HCT116 (cell line): ENCODE data around the gene CDCA7. TPM values are rescaled to one million over a fixed set of nuclear protein-coding genes. Genes with fewer than 3 reads are reported as not detected.

Experiments used
- ATAC-seq: fragments of 200-7000 bp; cut with Tn5 transposase; 2 replicates; pipeline ENCODE4 v1.9.1; 2020; ENCODE audit warnings: mild to moderate bottlenecking, moderate library complexity
- BruUV-seq: library from RNA; stranded (reverse); fragments of 400-500 nt; replicated peaks from 2 replicates; lab custom pipeline; 2021; lab: Mats Ljungman, UMichigan
- CTCF ChIA-PET: fragments of 300-600 bp; sonication (Branson Sonifier 250); formaldehyde crosslinking; loops from one replicate; lab custom pipeline; 2021; ENCODE audit warnings: antibody characterized with exemption; lab: Charles Lee
- POLR2A ChIA-PET: fragments of 300-600, 350-600 bp; sonication (Branson Sonifier 250); formaldehyde crosslinking; loops from one replicate; lab custom pipeline; 2021; ENCODE audit warnings: antibody characterized with exemption; lab: Charles Lee
- RAD21 ChIA-PET, 2 experiments: fragments of 300-600 bp; sonication (Branson Sonifier 250); formaldehyde crosslinking; loops; one replicate each; lab custom pipeline; 2023; ENCODE audit warnings: low total read pairs in 2 of 2; ENCODE audit not compliant: uncharacterized antibody in 2 of 2, unreplicated experiment in 2 of 2, low non-redundant PET in 1 of 2; lab: Charles Lee
- DNase-seq: peaks from one replicate; pipeline ENCODE4 v3.0.0-alpha.2; 2010; ENCODE audit warnings: low read depth, low spot score
- H2AFZ ChIP-seq: fragments of 200-600 bp; shearing (Covaris generic), sonication (generic); 2 replicates; pipeline ENCODE4 v1.6.1; 2017; ENCODE audit warnings: low read depth, mixed run types, mixed read lengths, antibody characterized with exemption, low read length; ENCODE audit not compliant: poor library complexity, severe bottlenecking
- H3K27ac ChIP-seq: 2 replicates; pipeline ENCODE4 v1.5.1; 2012; ENCODE audit warnings: low read depth, low read length
- H3K27me3 ChIP-seq: fragments of 200-600 bp; sonication (generic); 2 replicates; pipeline ENCODE4 v1.6.1; 2016; ENCODE audit warnings: mixed run types, low read length, mixed read lengths; ENCODE audit not compliant: insufficient read depth
- H3K36me3 ChIP-seq, 2 experiments: fragments of 200-500 bp in 1 of 2; fragments of 200-600 bp in 1 of 2; sonication (Bioruptor generic) in 1 of 2; sonication (generic) in 1 of 2; 2 replicates each; pipeline versions ENCODE4 v1.5.1 to v1.6.1; 2014 to 2016; ENCODE audit warnings: low read length in 2 of 2, inconsistent platforms in 1 of 2, mixed read lengths in 1 of 2, mixed run types in 1 of 2; ENCODE audit not compliant: insufficient read depth in 2 of 2, control insufficient read depth in 1 of 2
- H3K4me1 ChIP-seq, 2 experiments: fragments of 200-600 bp in 1 of 2; sonication (generic) in 1 of 2; 2 replicates each; pipeline versions ENCODE4 v1.5.1 to v1.6.1; 2012 to 2017; ENCODE audit warnings: low read length in 2 of 2, inconsistent platforms in 1 of 2, mild to moderate bottlenecking in 1 of 2, mixed read lengths in 1 of 2, mixed run types in 1 of 2, moderate library complexity in 1 of 2; ENCODE audit not compliant: insufficient read depth in 2 of 2, control insufficient read depth in 1 of 2
- H3K4me2 ChIP-seq: fragments of 200-600 bp; sonication (generic); 2 replicates; pipeline ENCODE4 v1.6.1; 2017; ENCODE audit warnings: mixed run types, low read length, mixed read lengths
- H3K4me3 ChIP-seq, 2 experiments: fragments of 200-600 bp in 1 of 2; sonication (generic) in 1 of 2; replicated peaks in 1 of 2; 2 replicates each; pipeline ENCODE4 v1.5.1; 2011 to 2016; ENCODE audit warnings: low read length in 2 of 2, control low read depth in 1 of 2, low read depth in 1 of 2, mild to moderate bottlenecking in 1 of 2, mixed read lengths in 1 of 2, mixed run types in 1 of 2
- H3K79me2 ChIP-seq: fragments of 200-600 bp; sonication (generic); 2 replicates; pipeline ENCODE4 v1.6.1; 2017; ENCODE audit warnings: mild to moderate bottlenecking, mixed run types, low read length, moderate library complexity, mixed read lengths; ENCODE audit not compliant: insufficient read depth
- H3K9ac ChIP-seq: fragments of 200-600 bp; sonication (generic); 2 replicates; pipeline ENCODE4 v1.6.1; 2016; ENCODE audit warnings: low read length, mixed read lengths
- H3K9me2 ChIP-seq: fragments of 200-600 bp; sonication (generic), shearing (Covaris generic); 2 replicates; pipeline ENCODE4 v1.6.1; 2017; ENCODE audit warnings: mixed run types, mild to moderate bottlenecking, moderate library complexity; ENCODE audit not compliant: insufficient read depth
- H3K9me3 ChIP-seq, 2 experiments: fragments of 200-500 bp in 1 of 2; fragments of 200-600 bp in 1 of 2; sonication (Bioruptor generic) in 1 of 2; sonication (generic) in 1 of 2; 2 replicates each; pipeline ENCODE4 v1.6.1; 2014 to 2017; ENCODE audit warnings: low read length in 2 of 2, mixed read lengths in 2 of 2, inconsistent platforms in 1 of 2, low read depth in 1 of 2, mild to moderate bottlenecking in 1 of 2, mixed run types in 1 of 2, moderate library complexity in 1 of 2; ENCODE audit not compliant: control insufficient read depth in 1 of 2, insufficient read depth in 1 of 2
- H4K20me1 ChIP-seq: fragments of 200-600 bp; sonication (generic), shearing (Covaris generic); 2 replicates; pipeline ENCODE4 v1.6.1; 2017; ENCODE audit warnings: mixed run types, mild to moderate bottlenecking, moderate library complexity; ENCODE audit not compliant: insufficient read depth
- CBX3 ChIP-seq: IDR thresholded peaks from 2 replicates; pipeline ENCODE4 v1.6.1; 2012; ENCODE audit warnings: low read depth
- CEBPB ChIP-seq: IDR thresholded peaks from 2 replicates; pipeline ENCODE4 v1.6.1; 2012; ENCODE audit warnings: low read depth
- CTCF ChIP-seq, 3 experiments: fragments of 200-600 bp in 1 of 3; sonication (generic) in 1 of 3; IDR thresholded peaks in 2 of 3; conservative IDR thresholded peaks in 1 of 3; 2 replicates each; pipeline ENCODE4 v1.5.1; 2012 to 2017; ENCODE audit warnings: low read depth in 2 of 3, low read length in 2 of 3, antibody characterized with exemption in 1 of 3, borderline replicate concordance in 1 of 3, control low read depth in 1 of 3, mild to moderate bottlenecking in 1 of 3, mixed read lengths in 1 of 3, mixed run types in 1 of 3, moderate library complexity in 1 of 3; ENCODE audit not compliant: insufficient read depth in 1 of 3
- EGR1 ChIP-seq: IDR thresholded peaks from 2 replicates; pipeline ENCODE4 v1.6.1; 2012; ENCODE audit warnings: low read depth
- ELF1 ChIP-seq: IDR thresholded peaks from 2 replicates; pipeline ENCODE4 v1.6.1; 2012; ENCODE audit warnings: low read depth, borderline replicate concordance
- EZH2 ChIP-seq: fragments of 200-600 bp; sonication (generic); IDR thresholded peaks from 2 replicates; pipeline ENCODE4 v1.6.1; 2017; ENCODE audit warnings: antibody characterized with exemption, mixed run types
- JUND ChIP-seq: IDR thresholded peaks from 2 replicates; pipeline ENCODE4 v1.6.1; 2012
- POLR2AphosphoS5 ChIP-seq: IDR thresholded peaks from 2 replicates; pipeline ENCODE4 v1.6.1; 2011; ENCODE audit warnings: mild to moderate bottlenecking, low read depth, low read length, moderate library complexity
- SP1 ChIP-seq: IDR thresholded peaks from 2 replicates; pipeline ENCODE4 v1.6.1; 2012; ENCODE audit warnings: low read depth
- YY1 ChIP-seq: IDR thresholded peaks from 2 replicates; pipeline ENCODE4 v1.6.1; 2011; ENCODE audit warnings: low read length, low read depth, moderate library complexity, mild to moderate bottlenecking; ENCODE audit not compliant: insufficient replicate concordance; ENCODE audit errors: extremely low read depth
- ZFX ChIP-seq: fragments of 450-650 bp; IDR thresholded peaks from 2 replicates; pipeline ENCODE4 v1.6.1; 2017
- intact Hi-C: fragments of 100-400 bp; cut with micrococcal nuclease; formaldehyde crosslinking; loops from 2 replicates; pipeline ENCODE4 v1.10.0; 2022
- total RNA-seq: library from RNA; stranded (reverse); gene quantifications from one replicate; pipeline ENCODE4 v1.2.1, GENCODE V29; 2021; ENCODE audit not compliant: unreplicated experiment
- TF ChIP-seq, protein P1 (sequence below): IDR thresholded peaks from 2 replicates; pipeline ENCODE4 v1.6.1; 2011; ENCODE audit warnings: mild to moderate bottlenecking, low read length, moderate library complexity; ENCODE audit not compliant: insufficient replicate concordance; ENCODE audit errors: extremely low read depth
- TF ChIP-seq, protein P2 (sequence below): IDR thresholded peaks from 2 replicates; pipeline ENCODE4 v1.6.1; 2012
- TF ChIP-seq, protein P3 (sequence below): IDR thresholded peaks from 2 replicates; pipeline ENCODE4 v1.6.1; 2012

CDCA7 gene
- total RNA-seq, 1 experiment from 2014 or later: 57.9 TPM

DNA sequence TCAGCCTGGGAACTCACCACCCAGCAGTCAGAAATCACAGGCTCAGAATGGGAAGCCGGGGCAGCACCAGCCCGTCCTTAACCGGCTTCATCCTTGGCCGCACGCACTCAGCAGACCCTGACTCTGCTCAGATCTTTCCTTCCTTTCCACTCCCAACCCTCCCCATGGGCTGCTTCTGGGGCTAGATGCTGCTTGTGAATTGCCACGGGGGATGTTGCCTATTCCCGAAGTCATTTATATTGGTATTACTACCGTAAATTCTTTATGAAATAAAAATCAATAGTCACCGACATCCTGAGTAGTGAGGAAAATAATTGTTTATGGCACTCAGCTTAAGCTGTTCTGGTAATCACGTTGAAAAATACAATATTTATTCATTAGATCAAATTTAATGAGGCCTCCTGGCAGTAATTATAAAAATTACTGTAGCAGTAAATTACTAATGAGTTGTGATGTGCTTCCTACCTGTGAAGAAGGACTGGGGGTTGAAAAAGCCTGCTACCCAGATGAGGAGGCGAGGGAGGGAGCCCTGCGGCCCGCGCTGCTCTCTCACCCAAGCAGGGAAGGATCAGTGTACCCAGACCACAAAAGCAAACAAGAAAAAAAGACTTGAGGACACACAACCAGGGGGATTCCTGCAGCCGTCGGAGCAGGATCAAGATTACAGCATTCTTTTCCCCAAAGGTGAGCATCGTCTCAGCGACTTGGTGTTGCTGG is 31.5 kb downstream of the CDCA7 start:
- Histone ChIP-seq H3K27ac (no peak overlapping the region), H3K36me3 (no peaks in the 10 kb centered on the region), H3K4me3 (no peak overlapping the region), H3K9me2 (no peaks in the 10 kb centered on the region), H2AFZ (no peak overlapping the region), H4K20me1 (no peaks in the 10 kb centered on the region), H3K27me3 (no peaks in the 10 kb centered on the region), H3K4me1 (no peaks in the 10 kb centered on the region), H3K79me2 (no peaks in the 10 kb centered on the region), H3K4me2 (no peak overlapping the region), H3K9ac (no peak overlapping the region), H3K9me3 (no peaks in the 10 kb centered on the region)
- ChIA-PET CTCF (interaction anchor here (0.9 to 1.0 kb wide), 2 partner anchors 12 to 17 kb away, joined by 3 to 4 read pairs; no protein-coding TSS in a partner anchor), POLR2A (no interaction called here), RAD21 (no interaction called here)
- DNase-seq: no peak
- TF ChIP-seq, protein P1, sequence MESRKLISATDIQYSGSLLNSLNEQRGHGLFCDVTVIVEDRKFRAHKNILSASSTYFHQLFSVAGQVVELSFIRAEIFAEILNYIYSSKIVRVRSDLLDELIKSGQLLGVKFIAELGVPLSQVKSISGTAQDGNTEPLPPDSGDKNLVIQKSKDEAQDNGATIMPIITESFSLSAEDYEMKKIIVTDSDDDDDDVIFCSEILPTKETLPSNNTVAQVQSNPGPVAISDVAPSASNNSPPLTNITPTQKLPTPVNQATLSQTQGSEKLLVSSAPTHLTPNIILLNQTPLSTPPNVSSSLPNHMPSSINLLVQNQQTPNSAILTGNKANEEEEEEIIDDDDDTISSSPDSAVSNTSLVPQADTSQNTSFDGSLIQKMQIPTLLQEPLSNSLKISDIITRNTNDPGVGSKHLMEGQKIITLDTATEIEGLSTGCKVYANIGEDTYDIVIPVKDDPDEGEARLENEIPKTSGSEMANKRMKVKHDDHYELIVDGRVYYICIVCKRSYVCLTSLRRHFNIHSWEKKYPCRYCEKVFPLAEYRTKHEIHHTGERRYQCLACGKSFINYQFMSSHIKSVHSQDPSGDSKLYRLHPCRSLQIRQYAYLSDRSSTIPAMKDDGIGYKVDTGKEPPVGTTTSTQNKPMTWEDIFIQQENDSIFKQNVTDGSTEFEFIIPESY: no peak
- TF ChIP-seq, protein P2, sequence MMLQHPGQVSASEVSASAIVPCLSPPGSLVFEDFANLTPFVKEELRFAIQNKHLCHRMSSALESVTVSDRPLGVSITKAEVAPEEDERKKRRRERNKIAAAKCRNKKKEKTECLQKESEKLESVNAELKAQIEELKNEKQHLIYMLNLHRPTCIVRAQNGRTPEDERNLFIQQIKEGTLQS: no peak
- TF ChIP-seq JUND: no peak
- no peak for TF ChIP-seq ZFX
- TF ChIP-seq SP1: no peak
- no peak for TF ChIP-seq ELF1
- no peak for TF ChIP-seq CBX3
- TF ChIP-seq EZH2: no peak
- no peak for TF ChIP-seq POLR2AphosphoS5
- TF ChIP-seq, protein P3, sequence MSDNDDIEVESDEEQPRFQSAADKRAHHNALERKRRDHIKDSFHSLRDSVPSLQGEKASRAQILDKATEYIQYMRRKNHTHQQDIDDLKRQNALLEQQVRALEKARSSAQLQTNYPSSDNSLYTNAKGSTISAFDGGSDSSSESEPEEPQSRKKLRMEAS: no peak
- TF ChIP-seq EGR1: no peak
- no peak for TF ChIP-seq YY1
- TF ChIP-seq CEBPB: no peak
- no peak for TF ChIP-seq CTCF (IDR thresholded peaks at IDR 0.05 in 2 of 3, conservative IDR thresholded peaks at IDR 0.05 in 1 of 3; ENCODE audit: borderline replicate concordance in 1 of 3, insufficient read depth in 1 of 3, low read depth in 2 of 3, low read length in 2 of 3)
- ATAC-seq: no peak
- no TSS peak for BruUV-seq
- intact Hi-C loops: no loop called here
